GM13976 (cell line): ENCODE data around the gene TLR3.
A peak's percentile ranks its signal among the peaks of the same experiment; 100 is the strongest.
"Not testable (repeated sequence)": the region's sequence is repeated elsewhere in the genome, so short reads cannot be mapped to it uniquely, and the experiment has no call there.

Experiments used
- DNase-seq: peaks from one replicate; pipeline ENCODE4 v3.0.0; 2012; ENCODE audit warnings: low spot score
- CTCF ChIP-seq: IDR thresholded peaks from 2 replicates; pipeline ENCODE4 v1.5.1; 2012; ENCODE audit warnings: borderline replicate concordance, mild to moderate bottlenecking; ENCODE audit not compliant: insufficient read depth; ENCODE audit errors: extremely low read depth, missing control alignments, control extremely low read depth
- in situ Hi-C: fragments of 300-500 bp; cut with MboI; formaldehyde crosslinking; loops from one replicate; pipeline ENCODE4 v1.12.0; 2022; ENCODE audit warnings: low sequenced_read_pairs, mixed read lengths, inconsistent platforms; ENCODE audit not compliant: unreplicated experiment

TLR3 gene

DNA sequence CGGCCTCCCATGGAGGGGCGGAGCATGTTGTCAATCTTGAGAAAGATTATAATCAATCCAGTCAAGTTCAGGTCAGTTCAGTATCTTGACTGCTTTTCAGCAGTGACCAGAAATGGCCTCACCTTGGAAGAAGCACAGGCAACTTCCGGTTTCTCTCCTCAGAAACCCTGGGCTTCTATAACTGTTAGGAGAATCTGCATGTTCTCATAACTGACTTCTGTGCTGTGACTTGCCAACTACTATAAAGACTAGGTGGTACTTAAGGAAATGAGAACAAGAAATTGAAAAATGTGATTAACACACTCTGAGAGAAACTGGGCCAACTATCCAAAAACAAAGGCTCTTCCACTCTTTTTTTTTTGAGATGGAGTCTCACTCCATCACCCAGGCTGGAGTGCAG lies 35.9 kb upstream of the TLR3 start:
- DNase-seq: no peak
- no peak for TF ChIP-seq CTCF
- in situ Hi-C loops: no loop called here

DNA sequence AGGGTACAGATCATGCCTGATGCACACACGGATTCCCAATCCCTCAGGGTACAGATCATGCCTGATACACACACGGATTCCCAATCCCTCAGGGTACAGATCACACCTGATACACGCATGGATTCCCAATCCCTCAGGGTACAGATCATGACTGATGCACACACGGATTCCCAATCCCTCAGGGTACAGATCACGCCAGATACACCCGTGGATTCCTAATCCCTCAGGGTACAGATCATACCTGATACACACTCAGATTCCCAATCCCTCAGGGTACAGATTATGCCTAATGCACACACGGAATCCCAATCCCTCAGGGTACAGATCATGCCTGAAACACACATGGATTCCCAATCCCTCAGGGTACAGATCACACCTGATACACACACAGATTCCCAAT lies 34.3 kb upstream of the TLR3 start:
- in situ Hi-C loops, DNase-seq: not testable (repeated sequence)

GRCh38 chr4:186036976-186037581 lies 31.9 kb upstream of the TLR3 start:
- in situ Hi-C loops: no loop called here
- no peak for DNase-seq
- no peak for TF ChIP-seq CTCF

DNA sequence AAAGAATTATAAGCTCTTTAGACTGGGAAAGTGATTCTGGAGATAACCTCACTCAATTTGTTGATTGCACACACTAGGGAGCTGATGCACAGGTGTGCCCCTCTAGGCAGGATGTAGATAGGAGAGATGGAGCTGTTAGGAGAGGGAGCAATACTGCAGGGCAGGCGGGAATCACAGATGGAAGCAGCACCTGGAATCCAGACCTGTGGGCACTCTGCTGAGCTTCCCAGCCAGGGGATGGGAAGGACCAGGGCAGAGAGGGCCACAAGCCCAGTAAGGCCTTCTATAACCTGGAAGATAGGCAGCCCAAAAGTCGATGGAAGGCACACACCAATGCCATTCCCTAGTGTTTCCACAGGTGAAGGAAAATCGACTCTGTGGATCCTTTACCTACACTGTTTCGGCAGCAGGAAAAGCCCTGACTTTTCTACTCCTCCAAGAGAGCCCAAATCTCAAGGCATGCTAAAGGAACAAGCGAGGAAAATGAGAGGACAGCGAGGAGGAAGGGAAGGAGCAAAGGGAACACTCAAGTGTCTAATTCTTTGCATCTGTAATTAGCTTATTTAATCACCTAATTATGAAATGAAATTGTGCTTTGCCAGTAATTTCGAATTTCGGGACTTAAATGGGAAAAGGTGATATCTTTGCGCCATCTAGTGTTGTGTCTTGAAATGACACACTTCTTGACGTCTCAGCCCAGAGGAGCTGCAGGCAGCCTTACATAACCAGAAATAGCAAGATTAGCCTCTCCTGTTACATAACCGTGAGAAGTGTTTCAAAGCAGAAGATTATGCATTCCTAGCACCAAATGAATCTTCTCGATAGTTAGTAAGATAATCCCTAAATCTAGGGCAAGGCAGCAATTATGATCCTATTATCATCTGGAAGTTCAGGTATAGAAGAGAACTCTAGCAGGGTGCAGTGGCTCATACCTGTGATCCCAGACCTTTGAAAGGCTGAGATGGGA lies 31.0 kb upstream of the TLR3 start:
- in situ Hi-C loops: no loop called here
- peak; percentile 66 for DNase-seq
- TF ChIP-seq CTCF: peak; percentile 74

DNA sequence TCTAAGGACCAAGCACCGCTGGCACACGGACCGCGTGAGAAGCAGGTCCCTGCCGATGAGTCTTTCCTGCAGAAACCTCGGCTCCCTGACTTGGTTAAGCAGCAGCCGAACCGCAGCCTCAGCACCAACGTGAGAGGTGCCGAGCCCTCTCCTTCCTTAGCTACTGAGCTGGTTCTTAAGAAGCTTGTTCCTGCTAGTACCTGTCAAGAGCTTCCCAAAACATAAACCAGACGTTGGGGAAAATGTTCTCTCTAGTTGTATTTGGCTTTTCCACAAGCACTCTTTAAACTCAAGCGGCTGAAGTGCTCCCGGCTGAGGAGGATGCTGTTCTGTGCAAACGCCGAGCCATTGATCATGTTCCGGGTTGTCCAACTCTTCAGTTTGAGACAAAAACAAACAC lies 29.3 kb upstream of the TLR3 start:
- DNase-seq: no peak
- TF ChIP-seq CTCF: no peak
- in situ Hi-C loops: no loop called here

- DNase-seq: no peak
- TF ChIP-seq CTCF: no peak
- in situ Hi-C loops: no loop called here
Observed at GRCh38 chr4:186040316-186040715, 28.6 kb upstream of the TLR3 start.

DNA sequence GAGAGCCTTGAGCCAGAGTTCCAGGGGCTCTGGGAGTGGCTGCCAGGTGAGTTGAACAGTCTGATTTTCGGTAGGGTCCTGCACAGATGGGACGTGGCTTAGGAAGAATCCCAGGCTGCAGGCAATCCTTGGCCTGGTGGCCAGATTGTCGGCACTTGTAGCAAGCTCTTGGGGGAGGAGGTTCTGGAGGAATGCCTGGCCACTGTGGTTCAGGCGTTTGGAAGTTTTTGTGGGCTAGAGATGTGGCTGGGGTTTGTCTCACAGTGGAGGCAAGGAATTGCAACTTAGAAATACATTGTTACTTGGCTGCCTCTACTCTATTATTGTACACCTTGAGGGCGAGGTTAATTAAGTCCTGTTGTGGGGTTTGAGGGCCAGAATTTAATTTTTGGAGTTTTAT lies 21.5 kb upstream of the TLR3 start:
- in situ Hi-C loops, DNase-seq: not testable (repeated sequence)

DNA sequence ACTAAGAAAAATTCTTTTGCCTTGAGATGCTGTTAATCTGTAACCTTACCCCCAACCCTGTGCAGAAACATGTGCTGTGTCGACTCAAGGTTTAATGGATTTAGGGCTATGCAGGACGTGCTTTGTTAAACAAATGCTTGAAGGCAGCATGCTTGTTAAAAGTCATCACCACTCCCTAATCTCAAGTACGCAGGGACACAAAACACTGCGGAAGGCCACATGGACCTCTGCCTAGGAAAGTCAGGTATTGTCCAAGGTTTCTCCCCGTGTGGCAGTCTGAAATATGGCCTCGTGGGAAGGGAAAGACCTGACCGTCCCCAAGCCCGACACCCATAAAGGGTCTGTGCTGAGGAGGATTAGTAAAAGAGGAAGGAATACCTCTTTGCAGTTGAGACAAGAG lies 18.8 kb upstream of the TLR3 start:
- in situ Hi-C loops, DNase-seq: not testable (repeated sequence)
